G401 (cell line): ENCODE data around the gene GTSE1. TPM values are rescaled to one million over a fixed set of nuclear protein-coding genes. Genes with fewer than 3 reads are reported as not detected.
"Not testable (repeated sequence)": the region's sequence is repeated elsewhere in the genome, so short reads cannot be mapped to it uniquely, and the experiment has no call there.

ENCODE experiments used
- DNase-seq: peaks from one replicate; pipeline ENCODE4 v3.0.0-alpha.2; 2015; ENCODE audit warnings: low spot score
- in situ Hi-C: cut with HindIII; loops from 2 replicates; pipeline ENCODE4 v1.10.0; 2016; ENCODE audit warnings: low sequenced_read_pairs, mixed read lengths
- total RNA-seq: library from RNA; depleted of rRNA; stranded (reverse); fragments of >200 nt; shearing (Covaris generic); gene quantifications from 2 replicates; pipeline ENCODE4 v1.2.3, GENCODE V29; 2014; rRNA removed

GTSE1 gene, protein sequence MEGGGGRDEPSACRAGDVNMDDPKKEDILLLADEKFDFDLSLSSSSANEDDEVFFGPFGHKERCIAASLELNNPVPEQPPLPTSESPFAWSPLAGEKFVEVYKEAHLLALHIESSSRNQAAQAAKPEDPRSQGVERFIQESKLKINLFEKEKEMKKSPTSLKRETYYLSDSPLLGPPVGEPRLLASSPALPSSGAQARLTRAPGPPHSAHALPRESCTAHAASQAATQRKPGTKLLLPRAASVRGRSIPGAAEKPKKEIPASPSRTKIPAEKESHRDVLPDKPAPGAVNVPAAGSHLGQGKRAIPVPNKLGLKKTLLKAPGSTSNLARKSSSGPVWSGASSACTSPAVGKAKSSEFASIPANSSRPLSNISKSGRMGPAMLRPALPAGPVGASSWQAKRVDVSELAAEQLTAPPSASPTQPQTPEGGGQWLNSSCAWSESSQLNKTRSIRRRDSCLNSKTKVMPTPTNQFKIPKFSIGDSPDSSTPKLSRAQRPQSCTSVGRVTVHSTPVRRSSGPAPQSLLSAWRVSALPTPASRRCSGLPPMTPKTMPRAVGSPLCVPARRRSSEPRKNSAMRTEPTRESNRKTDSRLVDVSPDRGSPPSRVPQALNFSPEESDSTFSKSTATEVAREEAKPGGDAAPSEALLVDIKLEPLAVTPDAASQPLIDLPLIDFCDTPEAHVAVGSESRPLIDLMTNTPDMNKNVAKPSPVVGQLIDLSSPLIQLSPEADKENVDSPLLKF
- 23.4 and 46.3 TPM in 2 replicates for total RNA-seq

DNA sequence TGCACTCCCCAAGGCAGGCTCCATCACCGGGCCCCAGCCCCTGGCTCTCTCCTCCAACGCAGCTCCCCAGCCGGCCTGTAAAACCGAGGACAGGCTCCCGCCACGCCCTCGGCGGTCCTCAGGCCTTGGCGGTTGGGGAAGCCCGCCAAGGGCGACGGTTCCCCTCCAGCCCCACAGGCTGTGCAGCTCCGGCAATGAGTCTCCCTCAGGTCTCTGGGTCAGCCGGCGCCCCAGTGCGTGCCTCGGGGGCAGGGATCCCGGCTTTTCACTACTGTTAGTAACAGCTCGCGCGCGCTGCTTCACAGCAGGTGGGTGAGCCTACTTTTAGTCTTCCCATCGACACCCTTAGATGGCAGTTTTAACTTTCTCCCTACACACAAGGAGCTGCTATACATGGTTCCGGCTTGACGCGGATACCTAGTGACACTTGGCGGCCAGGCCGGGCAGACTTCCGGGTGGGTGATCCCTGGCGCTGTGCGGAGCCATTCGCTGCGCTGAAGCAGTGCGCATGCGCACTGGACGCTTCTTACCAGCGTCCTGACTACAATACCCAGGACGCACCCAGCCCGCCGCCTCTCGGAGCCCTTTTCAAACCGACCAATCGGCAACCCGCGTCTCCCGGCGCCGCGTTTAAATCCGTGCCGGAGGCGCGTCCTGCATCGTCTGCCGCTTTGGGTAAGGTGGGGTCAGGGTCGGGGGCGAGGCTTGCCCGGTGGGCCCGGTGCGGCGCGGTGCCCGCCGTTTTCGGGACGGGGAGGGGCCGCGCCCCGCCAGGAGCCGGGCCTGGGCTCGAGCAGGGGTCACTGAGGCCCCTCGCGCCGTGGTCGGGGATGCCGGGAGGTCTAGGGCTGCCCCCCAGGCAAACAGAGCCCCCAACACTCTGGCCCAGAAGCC, at the start of gene GTSE1:
TSS of gene GTSE1 (plus strand) at position 614 of the 894 bp plus-strand sequence. CDS start 531 bp downstream, outside the sequence.
- DNase-seq = peak; percentile 97

DNA sequence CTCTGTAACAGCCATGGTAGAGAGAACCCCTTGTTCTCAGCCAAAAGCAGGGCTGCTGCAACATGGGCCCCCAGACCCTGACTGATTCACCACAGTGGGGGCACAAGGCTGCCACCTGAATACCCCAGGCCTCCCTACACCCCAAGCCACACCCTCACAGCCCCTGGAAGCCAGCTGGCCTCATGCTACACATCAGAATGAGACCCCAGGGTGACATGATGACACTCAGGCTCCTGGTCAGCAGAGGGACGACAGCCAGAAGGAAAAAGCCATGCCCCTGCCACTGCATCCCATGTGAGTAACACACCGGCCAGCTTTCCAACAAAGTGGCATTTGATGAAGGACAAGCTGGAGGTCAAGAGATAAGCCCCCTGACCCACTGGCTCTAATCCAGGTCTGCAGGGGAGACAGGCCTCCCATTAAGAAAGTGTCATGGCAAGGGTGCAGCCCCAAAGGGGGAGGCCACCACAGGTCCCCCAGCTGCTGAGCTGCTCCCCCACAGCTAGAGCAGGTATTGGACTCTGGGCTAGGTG, 49.2 kb upstream of the GTSE1 start:
- DNase-seq = no peak
- in situ Hi-C loops = no loop called here

More for the DNA sequence above, at the start of gene GTSE1:
- in situ Hi-C loops = no loop called here

DNA sequence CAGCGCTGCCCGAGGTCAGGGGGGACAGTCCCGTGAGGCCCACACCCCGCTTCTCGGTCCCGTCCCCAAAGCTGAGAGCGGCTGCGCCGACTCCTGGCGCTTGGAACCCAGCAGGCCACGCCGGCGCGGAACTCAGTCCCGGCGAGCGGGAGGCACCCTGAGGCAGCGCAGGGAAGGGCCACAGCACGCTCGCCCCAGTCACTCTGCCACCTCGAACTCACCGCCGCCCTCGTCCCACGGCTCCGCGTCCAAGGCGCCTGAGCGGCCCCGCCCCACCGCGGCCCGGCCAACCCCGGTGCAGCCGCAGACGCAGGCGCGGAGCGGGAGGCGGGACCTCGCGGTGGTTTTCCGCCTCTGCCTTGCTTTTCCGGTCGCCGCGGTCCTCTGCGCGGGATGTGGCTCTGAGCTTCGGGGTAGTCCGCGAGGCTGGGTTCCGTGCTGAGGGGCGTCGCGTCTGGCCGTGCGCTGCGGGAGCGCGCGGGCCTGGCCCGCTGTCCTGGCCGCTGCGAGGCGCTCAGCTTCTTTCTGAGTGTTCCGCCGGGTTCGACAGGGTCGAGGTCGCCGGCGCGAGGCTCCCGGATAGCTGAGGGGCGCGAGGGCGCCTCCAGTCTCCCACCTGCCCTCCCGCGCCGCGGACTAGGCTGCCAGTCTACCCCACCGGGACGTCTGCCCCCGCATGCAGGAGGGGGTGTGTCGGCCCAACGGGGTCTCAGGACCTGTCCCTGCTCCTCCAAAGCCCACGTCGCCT, 46.5 kb upstream of the GTSE1 start, which contains the start of gene CDPF1:
TSS of gene CDPF1 (minus strand) at position 259 of the 748 bp plus-strand sequence. CDS start 2,009 bp downstream, outside the sequence.
- in situ Hi-C loops = no loop called here
- peak; percentile 87 for DNase-seq

DNA sequence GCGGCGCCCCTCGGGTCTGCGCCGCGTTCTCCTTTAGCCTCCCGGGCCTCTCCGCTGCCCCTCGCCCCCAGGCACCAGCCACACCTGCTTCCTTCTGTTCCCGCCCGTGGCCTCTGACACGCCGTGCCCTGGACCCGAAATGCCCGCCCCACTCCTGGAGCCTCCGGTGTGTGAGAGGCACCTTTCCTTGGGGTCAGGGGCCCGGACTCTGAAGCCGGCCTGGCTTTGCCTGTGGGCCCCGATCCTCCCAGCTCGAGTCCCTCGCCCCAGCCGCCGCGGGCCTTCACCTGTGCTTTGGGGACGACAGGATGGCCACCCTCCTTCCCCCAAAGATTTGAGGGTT, 45.9 kb upstream of the GTSE1 start:
- no peak for DNase-seq
- in situ Hi-C loops = no loop called here

GRCh38 chr22:46251266-46251665, 45.4 kb upstream of the GTSE1 start:
- no peak for DNase-seq
- in situ Hi-C loops = no loop called here

- in situ Hi-C loops = no loop called here
- DNase-seq = no peak
Observed at GRCh38 chr22:46251816-46252380, 44.8 kb upstream of the GTSE1 start.

DNA sequence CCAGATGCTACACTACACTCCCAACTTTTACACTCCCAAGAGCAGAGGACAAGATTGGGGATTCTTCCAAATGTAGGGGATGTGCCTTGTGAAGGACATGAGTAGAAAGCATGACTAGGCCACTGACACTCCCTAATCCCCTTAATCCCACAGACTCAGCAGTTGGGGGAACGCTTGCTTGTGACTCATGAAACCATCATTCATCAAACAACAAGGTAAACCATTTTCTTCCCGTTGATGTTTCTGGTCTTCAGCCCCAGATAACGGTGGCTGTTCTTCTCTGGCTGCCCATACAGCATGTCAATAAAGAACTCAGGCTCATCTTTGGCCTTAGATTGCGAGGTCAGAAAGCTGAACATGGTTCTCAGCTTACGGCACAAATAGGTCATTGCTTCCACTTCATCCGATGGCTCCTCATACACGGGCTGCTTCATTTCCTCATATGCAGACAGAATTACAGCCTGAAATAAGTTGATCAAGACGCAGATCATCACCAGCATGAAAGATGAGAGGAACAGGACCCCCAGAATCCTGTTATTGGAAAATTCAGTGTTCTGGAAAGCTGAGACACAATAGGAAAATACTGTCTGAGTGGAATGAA, 40.2 kb upstream of the GTSE1 start:
- DNase-seq = no peak
- in situ Hi-C loops = no loop called here

DNA sequence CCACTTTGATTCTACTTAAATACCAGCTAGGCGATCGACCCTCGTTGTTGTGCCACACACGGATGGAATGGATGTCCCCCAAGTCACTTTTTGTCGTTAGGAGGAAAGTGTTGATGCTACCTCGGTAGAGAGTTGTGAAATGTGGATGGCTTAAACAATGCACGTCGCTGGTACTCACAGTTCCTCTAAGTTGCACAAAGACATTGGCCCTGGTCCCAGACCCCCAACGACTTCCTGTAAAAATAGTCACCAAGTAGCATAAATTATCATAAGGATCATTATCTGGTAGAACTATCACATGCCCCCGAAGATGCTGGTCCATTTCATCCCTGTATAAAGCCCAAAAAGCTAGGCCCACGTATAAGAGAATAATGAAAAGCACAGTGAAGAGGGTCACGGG, 37.3 kb upstream of the GTSE1 start:
- in situ Hi-C loops = no loop called here
- DNase-seq = no peak

DNA sequence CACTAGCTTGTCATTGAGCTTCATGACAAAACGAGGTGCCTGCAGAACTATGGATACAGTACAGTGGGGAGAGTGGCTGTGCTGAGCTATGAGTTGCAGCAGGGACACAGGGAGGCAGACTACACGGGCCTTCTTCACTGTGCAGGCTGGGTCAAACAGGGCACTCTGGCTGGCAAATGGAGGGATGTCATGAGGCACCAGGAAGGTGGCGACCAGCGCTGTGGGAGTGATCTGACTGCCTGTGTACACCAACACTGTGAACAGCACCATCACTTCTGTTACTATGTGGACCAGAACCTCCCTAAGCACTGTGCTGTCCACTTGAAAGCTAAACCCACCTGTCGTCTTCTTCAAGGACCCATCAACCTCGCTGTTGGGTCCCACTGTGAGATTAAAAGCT, 36.6 kb upstream of the GTSE1 start:
- no peak for DNase-seq
- in situ Hi-C loops = no loop called here

GRCh38 chr22:46262449-46263215, 34.0 kb upstream of the GTSE1 start:
- DNase-seq = no peak
- in situ Hi-C loops = no loop called here

DNA sequence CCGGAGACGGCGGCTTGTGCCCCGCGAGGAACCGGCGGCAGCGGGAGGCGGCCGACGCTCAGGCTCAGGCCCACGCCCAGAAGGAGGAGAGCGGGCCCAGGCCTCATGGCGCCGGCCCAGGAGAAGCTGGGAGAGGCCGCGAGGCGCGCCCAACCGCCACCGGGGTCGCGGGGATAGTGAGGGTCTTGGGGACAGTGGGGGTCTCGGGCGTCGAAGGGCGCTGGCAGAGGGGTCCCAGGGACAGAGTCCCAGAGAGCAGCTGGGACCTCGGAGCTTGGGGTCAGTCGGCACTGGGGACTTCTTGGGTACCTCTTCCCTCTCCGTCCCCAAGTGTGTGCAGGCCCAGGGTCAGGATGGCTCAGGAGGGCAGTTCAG, 33.5 kb upstream of the GTSE1 start, which contains the start of gene PKDREJ:
TSS of gene PKDREJ (minus strand) at position 128 of the 375 bp plus-strand sequence. CDS start at position 107, 21 bp downstream.
- in situ Hi-C loops = no loop called here
- no peak for DNase-seq

GRCh38 chr22:46264520-46264919, 32.1 kb upstream of the GTSE1 start:
- DNase-seq, in situ Hi-C loops: not testable (repeated sequence)

- in situ Hi-C loops, DNase-seq: not testable (repeated sequence)
Observed at GRCh38 chr22:46265627-46266026, 31.0 kb upstream of the GTSE1 start.

- in situ Hi-C loops = no loop called here
- peak; percentile 59 for DNase-seq
Observed at GRCh38 chr22:46267431-46268279, 29.0 kb upstream of the GTSE1 start, which contains the start of gene TTC38. Gene TTC38 (plus strand): TSS chr22:46268008. CDS start chr22:46268040, 32 bp downstream.

DNA sequence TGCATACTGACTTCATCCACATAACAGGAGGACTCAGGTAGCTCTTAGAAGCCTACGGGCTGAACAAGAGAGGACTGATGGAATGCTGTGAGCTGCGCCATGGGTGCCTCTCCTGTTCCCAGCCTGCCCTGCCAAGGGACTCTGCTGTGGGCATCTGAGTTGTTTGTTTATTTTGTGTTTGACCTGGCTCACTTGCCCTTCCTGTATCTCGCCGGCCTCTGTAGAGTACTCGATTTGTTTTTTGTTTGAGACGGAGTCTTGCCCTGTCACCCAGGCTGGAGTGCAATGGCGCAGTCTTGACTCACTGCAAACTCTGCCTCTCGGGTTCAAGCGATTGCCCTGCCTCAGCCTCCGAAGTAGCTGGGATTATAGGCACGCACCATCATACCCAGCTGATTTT, 27.1 kb upstream of the GTSE1 start:
- in situ Hi-C loops = no loop called here

DNA sequence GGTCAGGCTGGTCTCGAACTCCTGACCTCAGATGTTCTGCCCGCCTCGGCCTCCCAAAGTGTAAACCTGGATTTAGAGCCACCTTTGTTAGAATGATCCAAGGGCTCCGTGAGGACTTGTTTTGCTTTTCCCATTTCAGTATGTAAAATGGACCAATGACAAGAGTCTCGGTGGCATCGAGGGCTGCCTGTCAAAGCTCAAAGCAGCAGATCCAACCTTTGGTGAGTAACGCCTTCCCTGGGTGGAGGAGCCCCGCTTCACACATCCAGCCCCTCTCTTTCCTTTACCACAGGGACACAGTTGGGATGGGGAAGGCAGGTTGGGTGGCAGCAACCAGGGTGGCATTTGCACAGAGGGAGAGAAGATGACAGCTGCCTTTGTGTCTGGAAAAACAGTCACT, 24.5 kb upstream of the GTSE1 start:
- no peak for DNase-seq
- in situ Hi-C loops = no loop called here

More for the DNA sequence above, 27.1 kb upstream of the GTSE1 start:
- DNase-seq = no peak
